IPS-18a (cell line): Measurements from ENCODE around the gene DDX11.
A peak's percentile ranks its signal among the peaks of the same experiment; 100 is the strongest.
"Not testable (repeated sequence)": the region's sequence is repeated elsewhere in the genome, so short reads cannot be mapped to it uniquely, and the experiment has no call there.

Source experiments
- H3K27ac ChIP-seq: one replicate; pipeline ENCODE4 v1.5.1; 2013; ENCODE audit warnings: low read length
- H3K27me3 ChIP-seq: one replicate; pipeline ENCODE4 v1.6.1; 2013; ENCODE audit warnings: mild to moderate bottlenecking, low read length; ENCODE audit not compliant: control insufficient read depth, insufficient read depth
- H3K36me3 ChIP-seq: one replicate; pipeline ENCODE4 v1.6.1; 2013; ENCODE audit warnings: low read depth, low read length; ENCODE audit not compliant: control insufficient read depth
- H3K4me1 ChIP-seq: one replicate; pipeline ENCODE4 v1.6.1; 2013; ENCODE audit warnings: low read depth, low read length; ENCODE audit not compliant: control insufficient read depth
- H3K4me3 ChIP-seq: one replicate; pipeline ENCODE4 v1.5.1; 2013; ENCODE audit warnings: low read length
- H3K9ac ChIP-seq: one replicate; pipeline ENCODE4 v1.6.1; 2013; ENCODE audit warnings: mild to moderate bottlenecking, low read length, moderate library complexity
- H3K9me3 ChIP-seq: one replicate; pipeline ENCODE4 v1.6.1; 2013; ENCODE audit warnings: low read depth, low read length; ENCODE audit not compliant: control insufficient read depth

DDX11 gene

GRCh38 chr12:31102125-31102524, 28.5 kb downstream of the DDX11 start:
- H3K36me3 ChIP-seq: peaks cover 21% of the 10 kb centered on the region
- not testable (repeated sequence) for H3K4me1 ChIP-seq, H3K9ac ChIP-seq, H3K9me3 ChIP-seq, H3K27me3 ChIP-seq, H3K4me3 ChIP-seq, H3K27ac ChIP-seq

GRCh38 chr12:31102596-31102995, 28.9 kb downstream of the DDX11 start:
- not testable (repeated sequence) for H3K4me1 ChIP-seq, H3K27me3 ChIP-seq, H3K9me3 ChIP-seq, H3K27ac ChIP-seq, H3K4me3 ChIP-seq, H3K9ac ChIP-seq
- H3K36me3 ChIP-seq: peaks cover 21% of the 10 kb centered on the region

- not testable (repeated sequence) for H3K27me3 ChIP-seq, H3K9ac ChIP-seq, H3K4me3 ChIP-seq, H3K4me1 ChIP-seq, H3K9me3 ChIP-seq, H3K27ac ChIP-seq
- peaks cover 21% of the 10 kb centered on the region for H3K36me3 ChIP-seq
These were observed 29.9 kb downstream of the DDX11 start for GRCh38 chr12:31103561-31103975.

- H3K4me3 ChIP-seq, H3K9me3 ChIP-seq, H3K9ac ChIP-seq, H3K27me3 ChIP-seq, H3K4me1 ChIP-seq, H3K27ac ChIP-seq: not testable (repeated sequence)
- H3K36me3 ChIP-seq: peaks cover 21% of the 10 kb centered on the region
These were observed 30.6 kb downstream of the DDX11 start for GRCh38 chr12:31104220-31104619.

- H3K4me3 ChIP-seq, H3K4me1 ChIP-seq, H3K27ac ChIP-seq, H3K9me3 ChIP-seq, H3K9ac ChIP-seq, H3K27me3 ChIP-seq: not testable (repeated sequence)
- peaks cover 21% of the 10 kb centered on the region for H3K36me3 ChIP-seq
These were observed 31.1 kb downstream of the DDX11 start for GRCh38 chr12:31104773-31105172.

- Histone ChIP-seq H3K36me3 (peaks cover 16% of the 10 kb centered on the region), H3K27me3 (no peaks in the 10 kb centered on the region), H3K9ac (no peak overlapping the region), H3K27ac (no peak overlapping the region), H3K9me3 (no peaks in the 10 kb centered on the region), H3K4me1 (no peaks in the 10 kb centered on the region), H3K4me3 (no peak overlapping the region)
These were observed 32.0 kb downstream of the DDX11 start for GRCh38 chr12:31105668-31106067.

GRCh38 chr12:31106101-31106803, 32.6 kb downstream of the DDX11 start:
- no peak overlapping the region for H3K4me3 ChIP-seq
- no peaks in the 10 kb centered on the region for H3K4me1 ChIP-seq
- no peak overlapping the region for H3K9ac ChIP-seq
- peaks cover 10% of the 10 kb centered on the region for H3K36me3 ChIP-seq
- H3K27ac ChIP-seq: no peak overlapping the region
- no peaks in the 10 kb centered on the region for H3K27me3 ChIP-seq
- H3K9me3 ChIP-seq: no peaks in the 10 kb centered on the region

GRCh38 chr12:31109773-31110172, 36.1 kb downstream of the DDX11 start:
- H3K4me3 ChIP-seq, H3K4me1 ChIP-seq, H3K27me3 ChIP-seq, H3K9me3 ChIP-seq, H3K9ac ChIP-seq, H3K27ac ChIP-seq, H3K36me3 ChIP-seq: not testable (repeated sequence)

- not testable (repeated sequence) for H3K9ac ChIP-seq, H3K4me1 ChIP-seq, H3K4me3 ChIP-seq, H3K36me3 ChIP-seq, H3K9me3 ChIP-seq, H3K27me3 ChIP-seq, H3K27ac ChIP-seq
These were observed 36.6 kb downstream of the DDX11 start for GRCh38 chr12:31110263-31110662.

- H3K36me3 ChIP-seq, H3K4me1 ChIP-seq, H3K27ac ChIP-seq, H3K4me3 ChIP-seq, H3K9ac ChIP-seq, H3K9me3 ChIP-seq: not testable (repeated sequence)
- H3K27me3 ChIP-seq: peaks cover 34% of the 10 kb centered on the region
These were observed 41.5 kb downstream of the DDX11 start for GRCh38 chr12:31115092-31115601.

GRCh38 chr12:31116846-31117202, 43.2 kb downstream of the DDX11 start:
- peak overlapping the region; percentile 68 for H3K4me3 ChIP-seq

GRCh38 chr12:31117203-31118011, 43.7 kb downstream of the DDX11 start:
- Histone ChIP-seq H3K36me3 (no peaks in the 10 kb centered on the region), H3K27ac (no peak overlapping the region), H3K4me1 (peaks cover 4% of the 10 kb centered on the region), H3K9me3 (no peaks in the 10 kb centered on the region), H3K9ac (peak overlapping the region; percentile 50), H3K27me3 (peaks cover 40% of the 10 kb centered on the region), H3K4me3 (peak overlapping the region; percentile 68)

More at GRCh38 chr12:31116846-31117202, 43.2 kb downstream of the DDX11 start:
- H3K4me1 ChIP-seq, H3K36me3 ChIP-seq, H3K9me3 ChIP-seq, H3K9ac ChIP-seq, H3K27ac ChIP-seq: not testable (repeated sequence)
- H3K27me3 ChIP-seq: peaks cover 40% of the 10 kb centered on the region
